Smooth muscle cell (in vitro differentiated cells): ENCODE data around the gene MAD1L1. TPM values are rescaled to one million over a fixed set of nuclear protein-coding genes. Genes with fewer than 3 reads are reported as not detected.

ENCODE experiments used
- DNase-seq: peaks from one replicate; lab custom pipeline; 2025; ENCODE audit not compliant: unreplicated experiment; lab: John Stamatoyannopoulos, UW
- H2AFZ ChIP-seq: fragments of 200-600 bp; sonication (generic); 2 replicates; pipeline ENCODE4 v1.6.0; 2016; ENCODE audit warnings: antibody characterized with exemption, low read depth, mild to moderate bottlenecking
- H3F3A ChIP-seq: fragments of 200-600 bp; sonication (generic); 2 replicates; pipeline ENCODE4 v1.6.0; 2017; ENCODE audit warnings: antibody characterized with exemption, low read depth
- H3K27ac ChIP-seq: fragments of 200-600 bp; sonication (generic); 2 replicates; pipeline ENCODE4 v1.5.1; 2016; ENCODE audit warnings: low read depth, mild to moderate bottlenecking
- H3K27me3 ChIP-seq: fragments of 200-600 bp; sonication (generic); 2 replicates; pipeline ENCODE4 v1.6.1; 2016; ENCODE audit warnings: low read depth, mild to moderate bottlenecking
- H3K36me3 ChIP-seq: fragments of 200-600 bp; sonication (generic); 2 replicates; pipeline ENCODE4 v1.5.1; 2016; ENCODE audit warnings: low read depth
- H3K4me1 ChIP-seq: fragments of 200-600 bp; sonication (generic); 2 replicates; pipeline ENCODE4 v1.5.1; 2016; ENCODE audit warnings: low read depth
- H3K4me2 ChIP-seq: fragments of 200-600 bp; sonication (generic); 2 replicates; pipeline ENCODE4 v1.6.0; 2016; ENCODE audit warnings: mild to moderate bottlenecking
- H3K4me3 ChIP-seq: fragments of 200-600 bp; sonication (generic); 2 replicates; pipeline ENCODE4 v1.5.1; 2016; ENCODE audit warnings: mild to moderate bottlenecking
- H3K79me2 ChIP-seq: fragments of 200-600 bp; sonication (generic); 2 replicates; pipeline ENCODE4 v1.6.0; 2016; ENCODE audit warnings: low read depth, mild to moderate bottlenecking
- H3K9ac ChIP-seq: fragments of 200-600 bp; sonication (generic); 2 replicates; pipeline ENCODE4 v1.6.0; 2016; ENCODE audit warnings: low read depth
- H3K9me3 ChIP-seq: fragments of 200-600 bp; sonication (generic); replicated peaks from 2 replicates; pipeline ENCODE4 v1.5.1; 2016; ENCODE audit warnings: low read depth
- H4K20me1 ChIP-seq: fragments of 200-600 bp; sonication (generic); 2 replicates; pipeline ENCODE4 v1.6.0; 2016; ENCODE audit warnings: low read depth
- CTCF ChIP-seq: fragments of 200-600 bp; sonication (generic); IDR thresholded peaks from 2 replicates; pipeline ENCODE4 v1.5.1; 2017; ENCODE audit warnings: borderline replicate concordance, mild to moderate bottlenecking, antibody characterized with exemption; ENCODE audit not compliant: insufficient read depth, poor library complexity, severe bottlenecking
- WGBS: methylation state at CpG from one replicate; pipeline ENCODE4 v1.1.7; 2016; ENCODE audit warnings: low lambda C conversion rate; 5-methylcytosine and 5-hydroxymethylcytosine counted together
- polyA plus RNA-seq: library from polyadenylated mRNA; unstranded; fragments of >200 nt; fragmentation: Nextera tagmentation; extraction: Ambion mirVana; gene quantifications from 2 replicates; pipeline ENCODE4 v1.2.1, GENCODE V29; 2016
- total RNA-seq: library from RNA; depleted of rRNA; stranded (reverse); fragments of >200 nt; gene quantifications from 2 replicates; pipeline ENCODE4 v1.2.3, GENCODE V29; 2014

Gene MAD1L1
- total and polyA plus RNA-seq, 2 experiments from 2014 or later: 33.4 to 60.7 TPM

GRCh38 chr7:2233926-2234325, 1.2 kb upstream of the MAD1L1 start:
- 95% methylated on average over 3 of the region's 3 CpGs for WGBS
- Histone ChIP-seq H4K20me1 (peaks cover 7% of the 10 kb centered on the region), H3K4me3 (no peak overlapping the region), H3K4me2 (no peak overlapping the region), H3K9me3 (no peaks in the 10 kb centered on the region), H3K36me3 (no peaks in the 10 kb centered on the region), H3K27me3 (no peaks in the 10 kb centered on the region), H3K79me2 (peaks cover 35% of the 10 kb centered on the region), H3K4me1 (peaks cover 6% of the 10 kb centered on the region), H2AFZ (no peak overlapping the region), H3F3A (peaks cover 10% of the 10 kb centered on the region), H3K9ac (no peak overlapping the region), H3K27ac (no peak overlapping the region)
- DNase-seq: no peak
- no peak for TF ChIP-seq CTCF

GRCh38 chr7:2231992-2232765, 566 bp downstream of the MAD1L1 start:
- Histone ChIP-seq H3K79me2 (peaks cover 41% of the 10 kb centered on the region), H3K9ac (peak overlapping the region; percentile 93), H3K4me2 (peak overlapping the region; percentile 87), H3K4me3 (peak overlapping the region; percentile 88), H3K27ac (no peak overlapping the region), H3K9me3 (no peaks in the 10 kb centered on the region), H3K27me3 (no peaks in the 10 kb centered on the region), H2AFZ (peak overlapping the region; percentile 67), H3K36me3 (no peaks in the 10 kb centered on the region), H4K20me1 (peaks cover 7% of the 10 kb centered on the region), H3F3A (peaks cover 10% of the 10 kb centered on the region), H3K4me1 (peaks cover 6% of the 10 kb centered on the region)
- DNase-seq: peak; percentile 33
- no peak for TF ChIP-seq CTCF
- 5% methylated on average over 35 of the region's 46 CpGs for WGBS

GRCh38 chr7:2230882-2231281, 1.9 kb downstream of the MAD1L1 start:
- H3K79me2 ChIP-seq: peaks cover 41% of the 10 kb centered on the region
- H3F3A ChIP-seq: peaks cover 10% of the 10 kb centered on the region
- peaks cover 6% of the 10 kb centered on the region for H3K4me1 ChIP-seq
- TF ChIP-seq CTCF: no peak
- H3K9ac ChIP-seq: no peak overlapping the region
- no peak overlapping the region for H3K27ac ChIP-seq
- DNase-seq: no peak
- WGBS: 96% methylated on average over 9 of the region's 9 CpGs
- no peak overlapping the region for H3K4me3 ChIP-seq
- peaks cover 13% of the 10 kb centered on the region for H4K20me1 ChIP-seq
- H2AFZ ChIP-seq: no peak overlapping the region
- H3K36me3 ChIP-seq: no peaks in the 10 kb centered on the region
- no peak overlapping the region for H3K4me2 ChIP-seq
- no peaks in the 10 kb centered on the region for H3K27me3 ChIP-seq
- no peaks in the 10 kb centered on the region for H3K9me3 ChIP-seq

GRCh38 chr7:2230226-2230625, 2.5 kb downstream of the MAD1L1 start:
- Histone ChIP-seq H3K4me1 (peaks cover 6% of the 10 kb centered on the region), H3K27me3 (no peaks in the 10 kb centered on the region), H3K9me3 (no peaks in the 10 kb centered on the region), H3K4me3 (no peak overlapping the region), H2AFZ (no peak overlapping the region), H3K27ac (no peak overlapping the region), H4K20me1 (peaks cover 14% of the 10 kb centered on the region), H3K9ac (no peak overlapping the region), H3K79me2 (peaks cover 41% of the 10 kb centered on the region), H3K4me2 (no peak overlapping the region), H3F3A (peaks cover 10% of the 10 kb centered on the region), H3K36me3 (no peaks in the 10 kb centered on the region)
- no peak for DNase-seq
- no peak for TF ChIP-seq CTCF
- WGBS: 96% methylated on average over 8 of the region's 8 CpGs
